ENCODE results near the gene USH2A.

USH2A gene

DNA sequence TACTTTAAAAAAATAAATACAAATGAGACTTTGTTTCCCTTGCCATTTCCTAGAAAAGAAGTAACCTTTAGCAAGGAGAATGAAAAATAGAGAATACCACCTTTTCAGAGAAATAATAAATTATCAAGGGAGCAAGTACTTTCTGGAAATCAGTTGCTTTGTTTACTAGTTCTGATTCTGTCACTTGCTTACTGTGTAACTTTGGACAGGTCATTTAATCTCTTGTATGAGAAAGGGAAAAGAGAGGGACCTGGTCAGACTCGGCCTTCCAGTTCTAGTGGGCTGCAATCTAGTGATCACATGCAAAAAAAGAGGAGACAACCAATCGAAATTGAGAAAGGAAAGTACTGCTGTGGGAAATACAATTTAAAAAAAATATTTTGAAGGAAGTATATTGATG lies 822.0 kb downstream of the USH2A start:
- TF ChIP-seq, protein P1, sequence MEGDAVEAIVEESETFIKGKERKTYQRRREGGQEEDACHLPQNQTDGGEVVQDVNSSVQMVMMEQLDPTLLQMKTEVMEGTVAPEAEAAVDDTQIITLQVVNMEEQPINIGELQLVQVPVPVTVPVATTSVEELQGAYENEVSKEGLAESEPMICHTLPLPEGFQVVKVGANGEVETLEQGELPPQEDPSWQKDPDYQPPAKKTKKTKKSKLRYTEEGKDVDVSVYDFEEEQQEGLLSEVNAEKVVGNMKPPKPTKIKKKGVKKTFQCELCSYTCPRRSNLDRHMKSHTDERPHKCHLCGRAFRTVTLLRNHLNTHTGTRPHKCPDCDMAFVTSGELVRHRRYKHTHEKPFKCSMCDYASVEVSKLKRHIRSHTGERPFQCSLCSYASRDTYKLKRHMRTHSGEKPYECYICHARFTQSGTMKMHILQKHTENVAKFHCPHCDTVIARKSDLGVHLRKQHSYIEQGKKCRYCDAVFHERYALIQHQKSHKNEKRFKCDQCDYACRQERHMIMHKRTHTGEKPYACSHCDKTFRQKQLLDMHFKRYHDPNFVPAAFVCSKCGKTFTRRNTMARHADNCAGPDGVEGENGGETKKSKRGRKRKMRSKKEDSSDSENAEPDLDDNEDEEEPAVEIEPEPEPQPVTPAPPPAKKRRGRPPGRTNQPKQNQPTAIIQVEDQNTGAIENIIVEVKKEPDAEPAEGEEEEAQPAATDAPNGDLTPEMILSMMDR (IDR thresholded peaks at IDR 0.05; ENCODE audit: insufficient read depth, low read length, poor library complexity, severe bottlenecking) = no peak
- Histone ChIP-seq H3K4me3 (replicated peaks; ENCODE audit: low read depth, low read length) (no peak overlapping the region), H3K27me3 (replicated peaks; ENCODE audit: control insufficient read depth, insufficient read depth, low read length) (no peaks in the 10 kb centered on the region), H3K36me3 (ENCODE audit: control insufficient read depth, insufficient read depth, low read length) (no peaks in the 10 kb centered on the region)
- no peak for DNase-seq (ENCODE audit: extremely low read depth, insufficient read length)

DNA sequence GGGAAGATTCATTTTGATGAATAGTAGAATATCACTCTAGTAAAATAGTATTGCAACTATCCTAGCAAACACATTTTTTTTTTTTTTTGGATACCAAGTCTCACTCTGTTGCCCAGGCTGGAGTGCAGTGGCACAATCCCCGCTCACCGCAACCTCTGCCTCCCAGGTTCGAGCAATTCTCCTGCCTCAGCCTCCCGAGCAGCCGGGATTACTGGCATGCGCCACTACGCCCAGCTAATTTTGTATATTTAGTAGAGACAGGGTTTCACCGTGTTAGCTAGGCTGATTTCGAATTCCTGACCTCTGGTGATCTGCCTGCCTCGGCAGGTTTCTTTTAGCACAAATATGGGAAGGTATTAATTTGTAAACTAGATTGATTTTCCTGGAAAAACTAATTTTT lies 822.4 kb downstream of the USH2A start:
- DNase-seq (ENCODE audit: extremely low read depth, insufficient read length) = no peak
- Histone ChIP-seq H3K36me3 (ENCODE audit: control insufficient read depth, insufficient read depth, low read length) (no peaks in the 10 kb centered on the region; the same call in 1 of the 2 replicates), H3K27me3 (replicated peaks; ENCODE audit: control insufficient read depth, insufficient read depth, low read length) (no peaks in the 10 kb centered on the region)

DNA sequence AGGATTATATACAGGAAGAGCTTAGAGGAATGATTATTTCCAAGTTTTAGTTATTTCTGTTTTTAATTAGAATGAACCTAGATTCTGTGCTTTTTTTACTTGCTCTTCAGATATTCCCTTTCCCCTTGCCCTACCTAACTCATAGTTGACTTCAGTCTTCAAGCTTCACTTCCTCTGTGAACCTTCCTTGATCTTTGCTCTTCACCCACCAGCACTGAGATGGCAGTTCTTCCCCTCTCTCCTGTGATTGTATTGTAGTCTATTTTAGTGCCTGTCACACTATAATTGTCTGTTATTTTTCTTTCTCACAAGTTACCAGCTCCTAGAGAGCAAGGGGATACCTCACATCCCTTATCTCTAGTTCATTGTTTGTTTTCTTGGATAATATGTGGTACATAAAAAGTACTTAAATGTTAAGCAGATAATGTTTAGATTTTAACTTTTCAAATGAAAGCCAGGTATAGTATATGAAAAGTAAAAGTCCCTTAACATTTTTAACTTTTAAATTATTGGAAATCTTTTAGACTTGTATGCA lies 822.9 kb downstream of the USH2A start:
- H3K36me3 ChIP-seq (ENCODE audit: control insufficient read depth, insufficient read depth, low read length) = no peaks in the 10 kb centered on the region; the same call in 1 of the 2 replicates
- TF ChIP-seq, protein P1 (IDR thresholded peaks at IDR 0.05; ENCODE audit: insufficient read depth, low read length, poor library complexity, severe bottlenecking) = no peak
- no peak overlapping the region for H3K4me3 ChIP-seq (replicated peaks; ENCODE audit: low read depth, low read length)
- H3K27me3 ChIP-seq (replicated peaks; ENCODE audit: control insufficient read depth, insufficient read depth, low read length) = no peaks in the 10 kb centered on the region
- DNase-seq (ENCODE audit: extremely low read depth, insufficient read length) = no peak

More for the DNA sequence above, 822.4 kb downstream of the USH2A start:
- no peak overlapping the region for H3K4me3 ChIP-seq (replicated peaks; ENCODE audit: low read depth, low read length)
- TF ChIP-seq, protein P1 (IDR thresholded peaks at IDR 0.05; ENCODE audit: insufficient read depth, low read length, poor library complexity, severe bottlenecking) = no peak

DNA sequence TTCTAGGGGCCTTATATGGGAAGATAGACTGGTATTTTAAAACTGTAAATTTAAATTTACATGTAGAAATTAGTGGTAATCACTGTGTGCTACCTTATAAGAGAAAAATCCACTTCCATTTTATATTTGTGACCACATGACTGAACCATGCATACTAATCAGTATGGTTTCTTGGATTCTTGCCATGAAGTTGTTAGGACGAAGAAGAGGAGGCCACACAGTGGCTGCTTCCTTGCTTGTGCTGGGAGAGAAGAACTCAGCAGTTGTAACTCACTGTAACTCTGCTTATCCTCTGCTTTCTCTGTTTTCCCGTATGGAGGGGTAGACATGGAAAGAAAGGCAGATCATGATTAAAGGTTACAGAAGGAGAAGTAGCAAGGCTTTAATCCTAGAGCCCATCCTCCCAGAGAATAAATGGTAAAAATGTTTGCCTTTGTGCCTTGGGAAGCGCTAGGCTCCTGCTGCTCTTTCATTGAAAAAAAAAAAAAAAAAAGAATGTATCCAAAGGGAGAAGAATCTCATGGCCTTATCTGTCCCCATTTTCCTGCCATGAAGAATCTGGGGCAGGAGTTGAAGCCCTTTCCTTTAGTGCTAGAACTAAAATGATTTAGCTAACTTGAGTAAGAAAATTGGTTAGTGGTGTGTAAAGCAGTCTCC lies 823.7 kb downstream of the USH2A start:
- TF ChIP-seq, protein P1 (IDR thresholded peaks at IDR 0.05; ENCODE audit: insufficient read depth, low read length, poor library complexity, severe bottlenecking) = no peak
- no peak overlapping the region for H3K4me3 ChIP-seq (replicated peaks; ENCODE audit: low read depth, low read length)
- H3K27me3 ChIP-seq (replicated peaks; ENCODE audit: control insufficient read depth, insufficient read depth, low read length) = no peaks in the 10 kb centered on the region
- no peak for DNase-seq (ENCODE audit: extremely low read depth, insufficient read length)
- H3K36me3 ChIP-seq (ENCODE audit: control insufficient read depth, insufficient read depth, low read length) = no peaks in the 10 kb centered on the region; the same call in 1 of the 2 replicates

GRCh38 chr1:215597961-215598360 lies 825.3 kb downstream of the USH2A start:
- H3K4me3 ChIP-seq (replicated peaks; ENCODE audit: low read depth, low read length) = no peak overlapping the region
- no peaks in the 10 kb centered on the region; the same call in 1 of the 2 replicates for H3K36me3 ChIP-seq (ENCODE audit: control insufficient read depth, insufficient read depth, low read length)
- TF ChIP-seq, protein P1 (IDR thresholded peaks at IDR 0.05; ENCODE audit: insufficient read depth, low read length, poor library complexity, severe bottlenecking) = no peak
- DNase-seq (ENCODE audit: extremely low read depth, insufficient read length) = no peak
- no peaks in the 10 kb centered on the region for H3K27me3 ChIP-seq (replicated peaks; ENCODE audit: control insufficient read depth, insufficient read depth, low read length)
